Measurements from ENCODE around the gene EME1. TPM values are rescaled to one million over a fixed set of nuclear protein-coding genes. Genes with fewer than 3 reads are reported as not detected.

Gene EME1
- total and polyA plus RNA-seq, 2 of the 4 experiments (the other 2 are of a cell fraction): 9.1 to 9.4 TPM

DNA sequence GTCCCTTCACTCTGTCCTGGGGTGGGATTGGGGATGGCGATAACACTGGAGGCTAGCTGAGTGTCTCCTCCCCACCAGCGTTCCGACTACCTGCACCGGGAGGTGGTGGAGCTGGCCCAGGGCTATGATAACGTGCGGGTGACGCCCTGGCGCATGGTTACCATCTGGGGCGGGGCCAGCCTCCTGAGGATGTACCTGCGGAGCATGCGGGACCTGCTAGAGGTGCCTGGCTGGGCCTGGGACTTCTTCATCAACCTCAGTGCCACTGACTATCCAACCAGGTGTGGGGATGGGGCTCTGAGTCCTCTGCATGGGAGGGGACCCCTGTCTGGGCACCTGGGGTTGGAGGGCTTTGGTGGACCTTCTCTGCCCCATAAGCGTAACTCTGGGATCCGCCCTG is 18.3 kb upstream of the EME1 start:
- no peaks in the 10 kb centered on the region for H3K9me3 ChIP-seq (ENCODE audit: control insufficient read depth, insufficient read depth, low read length)
- H3K23ac ChIP-seq (ENCODE audit: low read depth, low read length): no peak overlapping the region
- intact Hi-C loops (cut with micrococcal nuclease): no loop called here
- POLR2A ChIA-PET (ENCODE audit: unreplicated experiment): no interaction called here
- peaks cover 9 to 34% of the 10 kb centered on the region in 2 experiments; a peak in 3 of 4 replicates for H3K79me1 ChIP-seq (ENCODE audit: low read depth in 1 of 2, low read length in 2 of 2)
- H3K4me1 ChIP-seq (ENCODE audit: control insufficient read depth, insufficient read depth, low read length): no peaks in the 10 kb centered on the region
- H3K36me3 ChIP-seq (ENCODE audit: control insufficient read depth, insufficient read depth, low read length): peaks cover 62% of the 10 kb centered on the region
- CTCF ChIA-PET: no interaction called here
- H3K9me1 ChIP-seq (ENCODE audit: insufficient read depth, low read length): peaks cover 8% of the 10 kb centered on the region; the same call in 1 of the 2 replicates
- 98% methylated on average over 8 of the region's 13 CpGs; no CpG with 5 or more reads in 1 of the 2 experiments for WGBS, 2 experiments (ENCODE audit: extremely low coverage in 2 of 2, insufficient read length in 1 of 2)
- no peak overlapping the region for H3K27ac ChIP-seq (ENCODE audit: insufficient read depth, low read length)
- H2AK9ac ChIP-seq (replicated peaks; ENCODE audit: low read depth, low read length, poor library complexity): no peak overlapping the region
- TF ChIP-seq FOS (IDR thresholded peaks at IDR 0.05; ENCODE audit: low read depth, low read length): no peak
- TF ChIP-seq CEBPB (IDR thresholded peaks at IDR 0.05; ENCODE audit: low read depth, low read length): no peak
- no peak for TF ChIP-seq MXI1 (IDR thresholded peaks at IDR 0.05; ENCODE audit: borderline replicate concordance, low read depth, low read length)
- no peak for TF ChIP-seq MAFK (IDR thresholded peaks at IDR 0.05; ENCODE audit: low read depth, low read length)
- TF ChIP-seq, protein P1, sequence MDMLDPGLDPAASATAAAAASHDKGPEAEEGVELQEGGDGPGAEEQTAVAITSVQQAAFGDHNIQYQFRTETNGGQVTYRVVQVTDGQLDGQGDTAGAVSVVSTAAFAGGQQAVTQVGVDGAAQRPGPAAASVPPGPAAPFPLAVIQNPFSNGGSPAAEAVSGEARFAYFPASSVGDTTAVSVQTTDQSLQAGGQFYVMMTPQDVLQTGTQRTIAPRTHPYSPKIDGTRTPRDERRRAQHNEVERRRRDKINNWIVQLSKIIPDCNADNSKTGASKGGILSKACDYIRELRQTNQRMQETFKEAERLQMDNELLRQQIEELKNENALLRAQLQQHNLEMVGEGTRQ (IDR thresholded peaks at IDR 0.05; ENCODE audit: low read depth, low read length): no peak
- no peak for TF ChIP-seq CHD1 (IDR thresholded peaks at IDR 0.05; ENCODE audit: low read depth, low read length)
- TF ChIP-seq RAD21 (IDR thresholded peaks at IDR 0.05; ENCODE audit: low read length): no peak
- TF ChIP-seq RFX5 (IDR thresholded peaks at IDR 0.05; ENCODE audit: low read depth, low read length): no peak
- no peak for TF ChIP-seq SMC3 (IDR thresholded peaks at IDR 0.05; ENCODE audit: low read depth, low read length)
- TF ChIP-seq MAZ (IDR thresholded peaks at IDR 0.05; ENCODE audit: borderline replicate concordance, low read depth, low read length): no peak
- TF ChIP-seq, protein P2, sequence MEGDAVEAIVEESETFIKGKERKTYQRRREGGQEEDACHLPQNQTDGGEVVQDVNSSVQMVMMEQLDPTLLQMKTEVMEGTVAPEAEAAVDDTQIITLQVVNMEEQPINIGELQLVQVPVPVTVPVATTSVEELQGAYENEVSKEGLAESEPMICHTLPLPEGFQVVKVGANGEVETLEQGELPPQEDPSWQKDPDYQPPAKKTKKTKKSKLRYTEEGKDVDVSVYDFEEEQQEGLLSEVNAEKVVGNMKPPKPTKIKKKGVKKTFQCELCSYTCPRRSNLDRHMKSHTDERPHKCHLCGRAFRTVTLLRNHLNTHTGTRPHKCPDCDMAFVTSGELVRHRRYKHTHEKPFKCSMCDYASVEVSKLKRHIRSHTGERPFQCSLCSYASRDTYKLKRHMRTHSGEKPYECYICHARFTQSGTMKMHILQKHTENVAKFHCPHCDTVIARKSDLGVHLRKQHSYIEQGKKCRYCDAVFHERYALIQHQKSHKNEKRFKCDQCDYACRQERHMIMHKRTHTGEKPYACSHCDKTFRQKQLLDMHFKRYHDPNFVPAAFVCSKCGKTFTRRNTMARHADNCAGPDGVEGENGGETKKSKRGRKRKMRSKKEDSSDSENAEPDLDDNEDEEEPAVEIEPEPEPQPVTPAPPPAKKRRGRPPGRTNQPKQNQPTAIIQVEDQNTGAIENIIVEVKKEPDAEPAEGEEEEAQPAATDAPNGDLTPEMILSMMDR (conservative IDR thresholded peaks at IDR 0.05; ENCODE audit: low read depth, low read length): no peak
- no peak for TF ChIP-seq RCOR1 (IDR thresholded peaks at IDR 0.05; ENCODE audit: insufficient replicate concordance, low read length)
- TF ChIP-seq, protein P3, sequence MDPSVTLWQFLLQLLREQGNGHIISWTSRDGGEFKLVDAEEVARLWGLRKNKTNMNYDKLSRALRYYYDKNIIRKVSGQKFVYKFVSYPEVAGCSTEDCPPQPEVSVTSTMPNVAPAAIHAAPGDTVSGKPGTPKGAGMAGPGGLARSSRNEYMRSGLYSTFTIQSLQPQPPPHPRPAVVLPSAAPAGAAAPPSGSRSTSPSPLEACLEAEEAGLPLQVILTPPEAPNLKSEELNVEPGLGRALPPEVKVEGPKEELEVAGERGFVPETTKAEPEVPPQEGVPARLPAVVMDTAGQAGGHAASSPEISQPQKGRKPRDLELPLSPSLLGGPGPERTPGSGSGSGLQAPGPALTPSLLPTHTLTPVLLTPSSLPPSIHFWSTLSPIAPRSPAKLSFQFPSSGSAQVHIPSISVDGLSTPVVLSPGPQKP (IDR thresholded peaks at IDR 0.05; ENCODE audit: borderline replicate concordance, low read depth, low read length): no peak
- no peak for TF ChIP-seq BHLHE40 (IDR thresholded peaks at IDR 0.05; ENCODE audit: low read depth, low read length)
- no peak for TF ChIP-seq POLR2A (IDR thresholded peaks at IDR 0.05; ENCODE audit: low read depth, low read length)
- no peak for TF ChIP-seq NFE2L2 (IDR thresholded peaks at IDR 0.05; ENCODE audit: low read depth, low read length)
- no peak overlapping the region for H2BK120ac ChIP-seq (ENCODE audit: low read depth, low read length)
- H4K5ac ChIP-seq (ENCODE audit: low read depth, low read length): no peak overlapping the region
- no peak overlapping the region for H4K8ac ChIP-seq (ENCODE audit: low read depth in 2 of 2, low read length in 2 of 2)
- H3K18ac ChIP-seq (ENCODE audit: low read depth, low read length): no peak overlapping the region
- no peak overlapping the region for H3K4me2 ChIP-seq (ENCODE audit: low read depth, low read length)
- DNase-seq (no peak), ATAC-seq (ENCODE audit: low read depth) (no peak)
- dilution Hi-C loops (cut with HindIII; ENCODE audit: low sequenced_read_pairs, unreplicated experiment): no loop called here
- no peak overlapping the region for H4K91ac ChIP-seq (ENCODE audit: insufficient read depth, low read depth, low read length)
- H3K14ac ChIP-seq (replicated peaks; ENCODE audit: low read depth, low read length): no peak overlapping the region
- H2AFZ ChIP-seq (replicated peaks; ENCODE audit: low read length, poor library complexity): no peak overlapping the region
- peaks cover 20% of the 10 kb centered on the region for H4K20me1 ChIP-seq (ENCODE audit: insufficient read depth, low read length)
- no peak overlapping the region for H2BK15ac ChIP-seq (ENCODE audit: low read depth, low read length)
- H3K4ac ChIP-seq (ENCODE audit: low read depth, low read length): no peak overlapping the region
- no peak overlapping the region for H2BK20ac ChIP-seq (ENCODE audit: low read depth, low read length)
- in situ Hi-C loops (cut with MboI; ENCODE audit: low sequenced_read_pairs): no loop called here
- no peaks in the 10 kb centered on the region for H3K27me3 ChIP-seq (ENCODE audit: control insufficient read depth, insufficient read depth, low read length)
- BruUV-seq (replicated peaks): no TSS peak
- no peak overlapping the region for H3K56ac ChIP-seq (ENCODE audit: extremely low read depth, insufficient read depth, low read length)
- H3K4me3 ChIP-seq (ENCODE audit: insufficient read depth, low read depth, low read length): no peak overlapping the region
- no peak overlapping the region for H2BK5ac ChIP-seq (ENCODE audit: low read depth, low read length, poor library complexity, severe bottlenecking)
- no peak overlapping the region for H2AK5ac ChIP-seq (ENCODE audit: low read depth, low read length)
- no peak overlapping the region for H3K9ac ChIP-seq (ENCODE audit: low read depth, low read length)
